ENCODE measurements around the gene DHRS3.
A peak's percentile ranks its signal among the peaks of the same experiment; 100 is the strongest.

Gene DHRS3

GRCh38 chr1:12602659-12603024, 15.4 kb downstream of the DHRS3 start:
- Mint-ChIP-seq H3K36me3 (ENCODE audit: low read depth) (peaks cover 26% of the 10 kb centered on the region), H3K4me3 (no peak overlapping the region), H3K27me3 (ENCODE audit: low read depth) (no peaks in the 10 kb centered on the region), H3K4me1 (ENCODE audit: low read depth) (peaks cover 31% of the 10 kb centered on the region), H3K27ac (no peak overlapping the region), H3K9me3 (peaks cover 3% of the 10 kb centered on the region)

GRCh38 chr1:12601700-12602658, 16.0 kb downstream of the DHRS3 start:
- H3K4me1 Mint-ChIP-seq (ENCODE audit: low read depth): peaks cover 35% of the 10 kb centered on the region
- peaks cover 23% of the 10 kb centered on the region for H3K36me3 Mint-ChIP-seq (ENCODE audit: low read depth)
- no peak overlapping the region for H3K27ac Mint-ChIP-seq
- H3K4me3 Mint-ChIP-seq: no peak overlapping the region
- H3K9me3 Mint-ChIP-seq: no peaks in the 10 kb centered on the region
- H3K27me3 Mint-ChIP-seq (ENCODE audit: low read depth): no peaks in the 10 kb centered on the region

DNA sequence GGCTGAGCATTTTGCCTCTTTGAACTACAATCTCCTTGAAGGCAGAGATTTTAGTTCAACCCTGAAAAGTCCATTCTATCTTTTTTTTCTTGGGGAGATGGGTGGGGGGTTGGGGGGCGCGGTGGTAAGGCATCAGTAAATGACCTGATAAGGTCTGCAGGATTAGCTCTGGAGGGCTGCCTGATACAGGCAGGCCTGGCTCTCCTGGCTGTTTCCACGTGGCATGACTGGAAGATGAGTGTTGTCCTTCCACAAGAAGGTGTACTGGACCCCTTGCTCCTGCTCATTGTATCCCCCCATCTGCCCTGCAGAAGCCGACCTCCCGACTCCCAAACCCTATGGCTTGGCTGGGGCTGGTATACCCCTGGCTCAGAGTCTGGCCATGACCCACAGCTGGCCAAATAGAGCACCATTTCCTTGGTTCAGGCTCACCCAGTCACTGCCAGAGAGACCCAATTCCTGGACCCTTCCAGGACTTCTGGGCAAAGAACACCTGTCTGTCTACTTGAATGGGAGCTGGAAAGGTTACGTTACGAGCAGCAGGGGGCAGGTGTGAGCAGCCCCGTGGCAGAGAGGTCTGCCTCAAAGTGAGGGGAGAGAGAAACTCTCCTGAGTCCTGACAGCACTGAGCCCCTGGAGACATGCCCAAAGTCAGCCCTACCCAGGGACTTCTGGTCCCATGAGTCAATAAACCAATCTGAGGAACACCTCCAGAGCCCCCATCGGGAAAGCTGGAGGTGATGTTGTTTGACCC, 17.0 kb downstream of the DHRS3 start:
- Mint-ChIP-seq H3K36me3 (ENCODE audit: low read depth) (peaks cover 20% of the 10 kb centered on the region), H3K9me3 (no peaks in the 10 kb centered on the region), H3K4me1 (ENCODE audit: low read depth) (peaks cover 35% of the 10 kb centered on the region), H3K27me3 (ENCODE audit: low read depth) (no peaks in the 10 kb centered on the region), H3K4me3 (no peak overlapping the region), H3K27ac (no peak overlapping the region)

GRCh38 chr1:12600335-12600734, 17.7 kb downstream of the DHRS3 start:
- no peaks in the 10 kb centered on the region for H3K9me3 Mint-ChIP-seq
- no peak overlapping the region for H3K27ac Mint-ChIP-seq
- peaks cover 35% of the 10 kb centered on the region for H3K4me1 Mint-ChIP-seq (ENCODE audit: low read depth)
- no peaks in the 10 kb centered on the region for H3K27me3 Mint-ChIP-seq (ENCODE audit: low read depth)
- no peak overlapping the region for H3K4me3 Mint-ChIP-seq
- peaks cover 19% of the 10 kb centered on the region for H3K36me3 Mint-ChIP-seq (ENCODE audit: low read depth)

- Mint-ChIP-seq H3K4me3 (no peak overlapping the region), H3K27ac (no peak overlapping the region), H3K9me3 (no peaks in the 10 kb centered on the region), H3K36me3 (ENCODE audit: low read depth) (peaks cover 21% of the 10 kb centered on the region), H3K4me1 (ENCODE audit: low read depth) (peaks cover 35% of the 10 kb centered on the region), H3K27me3 (ENCODE audit: low read depth) (peaks cover 3% of the 10 kb centered on the region)
Measured at GRCh38 chr1:12599657-12600056, 18.4 kb downstream of the DHRS3 start.

DNA sequence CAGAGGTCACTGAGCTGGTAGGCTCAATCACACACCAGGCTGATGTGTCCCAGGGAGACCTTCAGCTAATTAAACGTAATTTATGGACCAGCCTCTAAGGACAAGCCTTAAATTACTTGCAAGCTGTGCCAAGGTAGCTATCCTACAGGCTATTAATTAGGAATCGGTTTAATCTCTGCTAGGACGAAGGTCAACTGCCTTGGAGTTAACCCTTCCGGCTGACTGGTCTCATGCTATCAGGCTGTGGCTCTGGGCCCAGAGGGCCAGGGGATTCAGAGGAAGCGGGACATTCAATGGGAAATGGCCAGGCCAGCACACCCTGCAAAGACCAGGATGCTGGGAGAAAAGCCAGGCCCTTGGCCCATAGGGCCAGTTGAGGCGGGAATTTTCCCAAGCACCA, 19.0 kb downstream of the DHRS3 start:
- peaks cover 18% of the 10 kb centered on the region for H3K36me3 Mint-ChIP-seq (ENCODE audit: low read depth)
- no peaks in the 10 kb centered on the region for H3K9me3 Mint-ChIP-seq
- no peak overlapping the region for H3K27ac Mint-ChIP-seq
- H3K4me1 Mint-ChIP-seq (ENCODE audit: low read depth): peaks cover 31% of the 10 kb centered on the region
- peaks cover 9% of the 10 kb centered on the region for H3K27me3 Mint-ChIP-seq (ENCODE audit: low read depth)
- H3K4me3 Mint-ChIP-seq: no peak overlapping the region

- Mint-ChIP-seq H3K27ac (peak overlapping the region; percentile 16), H3K36me3 (ENCODE audit: low read depth) (peaks cover 19% of the 10 kb centered on the region), H3K4me1 (ENCODE audit: low read depth) (peaks cover 31% of the 10 kb centered on the region), H3K4me3 (no peak overlapping the region), H3K9me3 (no peaks in the 10 kb centered on the region), H3K27me3 (ENCODE audit: low read depth) (peaks cover 9% of the 10 kb centered on the region)
Measured at GRCh38 chr1:12597792-12598191, 20.2 kb downstream of the DHRS3 start.

GRCh38 chr1:12596007-12596821, 21.8 kb downstream of the DHRS3 start:
- H3K36me3 Mint-ChIP-seq (ENCODE audit: low read depth): peaks cover 19% of the 10 kb centered on the region
- H3K4me1 Mint-ChIP-seq (ENCODE audit: low read depth): peaks cover 22% of the 10 kb centered on the region
- H3K27me3 Mint-ChIP-seq (ENCODE audit: low read depth): peaks cover 9% of the 10 kb centered on the region
- H3K9me3 Mint-ChIP-seq: no peaks in the 10 kb centered on the region
- H3K4me3 Mint-ChIP-seq: no peak overlapping the region
- H3K27ac Mint-ChIP-seq: no peak overlapping the region

DNA sequence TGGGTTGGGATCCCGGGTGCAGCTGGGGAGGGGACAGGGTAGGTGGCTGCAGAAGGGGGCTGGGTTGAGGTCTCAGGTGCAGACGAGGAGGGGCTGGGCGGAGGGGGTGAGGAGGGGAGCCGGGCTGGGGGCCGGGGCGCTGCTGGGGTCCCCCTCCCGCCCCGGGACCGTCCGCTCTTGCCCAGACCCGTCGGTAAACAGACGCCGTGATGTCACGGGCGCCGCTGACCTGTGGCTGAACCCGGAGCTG, 22.3 kb downstream of the DHRS3 start:
- Mint-ChIP-seq H3K4me1 (ENCODE audit: low read depth) (peaks cover 22% of the 10 kb centered on the region), H3K4me3 (no peak overlapping the region)

GRCh38 chr1:12594966-12595756, 22.8 kb downstream of the DHRS3 start:
- Mint-ChIP-seq H3K27ac (no peak overlapping the region), H3K4me1 (ENCODE audit: low read depth) (peaks cover 22% of the 10 kb centered on the region), H3K9me3 (no peaks in the 10 kb centered on the region), H3K27me3 (ENCODE audit: low read depth) (peaks cover 9% of the 10 kb centered on the region), H3K36me3 (ENCODE audit: low read depth) (peaks cover 19% of the 10 kb centered on the region), H3K4me3 (no peak overlapping the region)

More for the DNA sequence above, 22.3 kb downstream of the DHRS3 start:
- Mint-ChIP-seq H3K9me3 (no peaks in the 10 kb centered on the region), H3K27ac (no peak overlapping the region), H3K27me3 (ENCODE audit: low read depth) (peaks cover 9% of the 10 kb centered on the region), H3K36me3 (ENCODE audit: low read depth) (peaks cover 19% of the 10 kb centered on the region)

DNA sequence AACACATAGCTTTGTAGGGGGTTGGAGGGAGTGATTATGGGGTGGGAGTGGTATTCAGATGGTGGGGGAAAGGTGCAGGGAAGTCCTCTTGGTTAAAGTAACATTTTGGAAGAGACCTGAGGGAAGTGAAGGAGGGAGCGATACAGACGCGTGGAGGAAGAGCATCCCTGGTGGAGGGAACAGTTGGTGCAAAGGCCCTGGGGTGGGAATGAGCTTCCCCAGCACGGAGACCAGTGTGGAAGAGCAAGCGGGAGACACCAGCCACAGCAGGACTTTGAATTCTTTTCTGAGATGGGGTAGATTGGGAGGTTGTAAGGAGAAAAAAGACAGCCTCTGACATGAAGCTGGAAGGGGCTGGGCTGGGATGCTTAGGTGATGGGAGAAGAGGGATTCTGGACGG, 23.5 kb downstream of the DHRS3 start:
- H3K36me3 Mint-ChIP-seq (ENCODE audit: low read depth): peaks cover 16% of the 10 kb centered on the region
- peak overlapping the region; percentile 41 for H3K27ac Mint-ChIP-seq
- peaks cover 9% of the 10 kb centered on the region for H3K27me3 Mint-ChIP-seq (ENCODE audit: low read depth)
- no peaks in the 10 kb centered on the region for H3K9me3 Mint-ChIP-seq
- H3K4me3 Mint-ChIP-seq: peak overlapping the region; percentile 45
- H3K4me1 Mint-ChIP-seq (ENCODE audit: low read depth): peaks cover 20% of the 10 kb centered on the region

- H3K4me1 Mint-ChIP-seq (ENCODE audit: low read depth): peaks cover 19% of the 10 kb centered on the region
- peaks cover 9% of the 10 kb centered on the region for H3K27me3 Mint-ChIP-seq (ENCODE audit: low read depth)
- no peaks in the 10 kb centered on the region for H3K9me3 Mint-ChIP-seq
- H3K27ac Mint-ChIP-seq: no peak overlapping the region
- peaks cover 18% of the 10 kb centered on the region for H3K36me3 Mint-ChIP-seq (ENCODE audit: low read depth)
- no peak overlapping the region for H3K4me3 Mint-ChIP-seq
Measured at GRCh38 chr1:12593621-12594066, 24.4 kb downstream of the DHRS3 start.

GRCh38 chr1:12592496-12592895, 25.5 kb downstream of the DHRS3 start:
- Mint-ChIP-seq H3K27ac (no peak overlapping the region), H3K27me3 (ENCODE audit: low read depth) (peaks cover 9% of the 10 kb centered on the region), H3K36me3 (ENCODE audit: low read depth) (peaks cover 23% of the 10 kb centered on the region), H3K4me3 (no peak overlapping the region), H3K4me1 (ENCODE audit: low read depth) (peaks cover 19% of the 10 kb centered on the region), H3K9me3 (no peaks in the 10 kb centered on the region)

Data from T-helper 1 cell treated with Interleukin-12 subunit alpha and Interleukin-12 subunit beta and Interleukin-4 antibody, amounts not matched to agents 30 μg/mL and 1 μg/mL, for 36 hours (primary cell).